IMR-90 (cell line): ENCODE measurements around the gene ZNF420.

Source experiments
- CTCF ChIP-seq: conservative IDR thresholded peaks from 2 replicates; pipeline ENCODE4 v1.5.1; 2012; ENCODE audit warnings: mild to moderate bottlenecking, low read depth, low read length, improper control_type of control experiment
- RAD21 ChIP-seq: IDR thresholded peaks from 2 replicates; pipeline ENCODE4 v1.6.1; 2012; ENCODE audit warnings: low read length, improper control_type of control experiment
- USF2 ChIP-seq: fragments of 150-350 bp; IDR thresholded peaks from 2 replicates; pipeline ENCODE4 v1.6.1; 2017; ENCODE audit warnings: mild to moderate bottlenecking, antibody characterized with exemption, low read length, low read depth
- TF ChIP-seq, protein P1 (sequence below): fragments of 150-350 bp; IDR thresholded peaks from 2 replicates; pipeline ENCODE4 v1.6.1; 2016; ENCODE audit warnings: low read depth, mild to moderate bottlenecking, low read length, moderate library complexity, borderline replicate concordance

DNA sequence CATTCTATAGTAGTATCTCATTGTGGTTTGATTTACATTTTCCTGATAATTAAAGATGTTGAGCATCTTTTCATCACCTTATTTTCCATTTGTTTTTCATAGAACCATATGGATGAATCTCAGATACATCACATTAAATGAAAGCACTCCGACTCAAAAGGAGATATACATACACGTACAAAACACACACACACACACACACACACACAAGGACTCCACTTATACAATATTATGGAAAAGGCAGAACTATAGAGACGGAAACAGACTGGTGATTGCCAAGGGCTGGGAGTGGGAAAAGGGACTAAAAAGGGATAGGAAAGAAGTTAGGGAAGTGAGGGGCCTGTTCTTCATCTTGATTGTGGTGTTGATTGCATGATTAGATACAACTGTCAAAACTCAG lies 70.0 kb downstream of the ZNF420 start:
- TF ChIP-seq CTCF (no peak), RAD21 (no peak), USF2 (no peak)
- TF ChIP-seq, protein P1, sequence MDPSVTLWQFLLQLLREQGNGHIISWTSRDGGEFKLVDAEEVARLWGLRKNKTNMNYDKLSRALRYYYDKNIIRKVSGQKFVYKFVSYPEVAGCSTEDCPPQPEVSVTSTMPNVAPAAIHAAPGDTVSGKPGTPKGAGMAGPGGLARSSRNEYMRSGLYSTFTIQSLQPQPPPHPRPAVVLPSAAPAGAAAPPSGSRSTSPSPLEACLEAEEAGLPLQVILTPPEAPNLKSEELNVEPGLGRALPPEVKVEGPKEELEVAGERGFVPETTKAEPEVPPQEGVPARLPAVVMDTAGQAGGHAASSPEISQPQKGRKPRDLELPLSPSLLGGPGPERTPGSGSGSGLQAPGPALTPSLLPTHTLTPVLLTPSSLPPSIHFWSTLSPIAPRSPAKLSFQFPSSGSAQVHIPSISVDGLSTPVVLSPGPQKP, result no peak
